ENCODE data around the gene ABCB6.

The ABCB6 gene

DNA sequence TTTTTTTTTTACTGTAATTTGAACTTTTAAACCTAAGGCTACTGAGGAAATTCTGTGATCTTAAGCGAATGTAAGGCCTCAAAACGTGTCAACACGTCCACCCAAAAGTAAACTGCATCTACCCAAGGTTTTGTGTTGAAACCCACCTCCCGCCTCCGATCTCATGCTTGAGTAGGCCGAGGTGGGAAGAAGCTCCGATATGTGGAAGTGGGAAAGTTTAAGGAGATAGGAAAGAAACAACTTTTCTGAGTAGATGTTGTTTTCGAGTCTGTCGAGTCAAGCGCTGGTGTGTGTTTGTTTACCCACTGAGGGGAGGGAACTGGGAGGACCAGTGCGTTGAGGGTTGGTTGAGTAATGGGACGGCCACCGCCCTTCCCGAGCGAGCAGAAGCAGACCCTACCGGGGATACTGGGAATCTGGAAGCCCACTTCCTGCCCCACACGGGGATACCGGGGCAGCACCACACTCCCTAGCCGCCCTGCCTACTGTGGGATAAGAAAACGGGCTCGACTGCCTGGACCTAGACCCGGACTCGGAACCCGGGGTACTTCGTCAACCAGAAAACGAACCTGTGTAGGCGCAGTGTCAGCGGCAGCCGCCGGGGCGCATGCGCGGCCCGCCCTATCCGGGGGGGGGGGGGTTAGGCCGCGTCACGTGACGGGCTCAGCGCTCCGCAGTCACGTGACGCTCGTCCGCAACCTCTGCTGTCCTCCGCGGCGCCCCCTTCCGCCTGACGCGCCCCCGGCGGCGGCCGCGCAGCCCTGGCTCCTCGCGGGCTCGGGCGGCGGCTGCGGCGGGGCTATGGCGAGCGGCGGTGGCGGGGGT lies 41.0 kb downstream of the ABCB6 start, which contains the start of gene RETREG2:
TSS of gene RETREG2 (plus strand) at position 724 of the 825 bp plus-strand sequence. CDS start at position 802, 78 bp downstream.
- peaks cover 6% of the 10 kb centered on the region; the same call in 1 of the 2 replicates for H3K4me1 ChIP-seq (ENCODE audit: control insufficient read depth, insufficient read depth, low read length)
- no peaks in the 10 kb centered on the region for H3K9me3 ChIP-seq (ENCODE audit: control insufficient read depth, insufficient read depth, low read depth, low read length)
- peak within 1 kb of the TSS; percentile 78 for H3K4me3 ChIP-seq (ENCODE audit: low read depth, low read length)
- peak within 1 kb of the TSS; percentile 79 for H3K27ac ChIP-seq (ENCODE audit: extremely low read depth, low read depth, low read length)
- peaks cover 4 to 57% of the 10 kb centered on the region in 2 experiments; a peak in 2 of 3 replicates for H3K36me3 ChIP-seq (ENCODE audit: control insufficient read depth in 2 of 2, insufficient read depth in 1 of 2, low read length in 2 of 2)
- POLR2A ChIA-PET = interaction anchor here (2.7 kb wide), 1 partner anchor 29 kb away, joined by 27 read pairs; the partner anchor contains the start of gene ZFAND2B
- CTCF ChIA-PET = interaction anchor here (0.6 to 1.2 kb wide), 2 partner anchors 67 to 116 kb away, joined by 3 read pairs; partner anchors contain the start of genes GLB1L and STK16
- no peak for TF ChIP-seq TSHZ1 (tag by site-specific recombination; IDR thresholded peaks at IDR 0.05; ENCODE audit: borderline replicate concordance)
- peak; percentile 38; the same call in 1 of the 2 replicates for TF ChIP-seq PRDM10 (tag by site-specific recombination; IDR thresholded peaks at IDR 0.05)
- no peak for TF ChIP-seq ZNF670 (tag by site-specific recombination; IDR thresholded peaks at IDR 0.05; ENCODE audit: low read depth)
- peak; percentile 65 for TF ChIP-seq ZNF341 (tag by site-specific recombination; IDR thresholded peaks at IDR 0.05; ENCODE audit: low read depth)
- no peak for TF ChIP-seq IKZF3 (tag by site-specific recombination; IDR thresholded peaks at IDR 0.05)
- peak; percentile 33; the same call in 1 of the 2 replicates for TF ChIP-seq ZNF10 (tag by site-specific recombination; IDR thresholded peaks at IDR 0.05)
- peak; percentile 59 for TF ChIP-seq SP3 (tag by site-specific recombination; IDR thresholded peaks at IDR 0.05)
- peak; percentile 76 for TF ChIP-seq KLF1 (tag by site-specific recombination; IDR thresholded peaks at IDR 0.05)
- TF ChIP-seq TRIM28 (IDR thresholded peaks at IDR 0.05; ENCODE audit: borderline replicate concordance, low read length) = 0 out of 2 replicates have a peak, but pooled peaks have one; percentile 33
- TF ChIP-seq, protein P1, sequence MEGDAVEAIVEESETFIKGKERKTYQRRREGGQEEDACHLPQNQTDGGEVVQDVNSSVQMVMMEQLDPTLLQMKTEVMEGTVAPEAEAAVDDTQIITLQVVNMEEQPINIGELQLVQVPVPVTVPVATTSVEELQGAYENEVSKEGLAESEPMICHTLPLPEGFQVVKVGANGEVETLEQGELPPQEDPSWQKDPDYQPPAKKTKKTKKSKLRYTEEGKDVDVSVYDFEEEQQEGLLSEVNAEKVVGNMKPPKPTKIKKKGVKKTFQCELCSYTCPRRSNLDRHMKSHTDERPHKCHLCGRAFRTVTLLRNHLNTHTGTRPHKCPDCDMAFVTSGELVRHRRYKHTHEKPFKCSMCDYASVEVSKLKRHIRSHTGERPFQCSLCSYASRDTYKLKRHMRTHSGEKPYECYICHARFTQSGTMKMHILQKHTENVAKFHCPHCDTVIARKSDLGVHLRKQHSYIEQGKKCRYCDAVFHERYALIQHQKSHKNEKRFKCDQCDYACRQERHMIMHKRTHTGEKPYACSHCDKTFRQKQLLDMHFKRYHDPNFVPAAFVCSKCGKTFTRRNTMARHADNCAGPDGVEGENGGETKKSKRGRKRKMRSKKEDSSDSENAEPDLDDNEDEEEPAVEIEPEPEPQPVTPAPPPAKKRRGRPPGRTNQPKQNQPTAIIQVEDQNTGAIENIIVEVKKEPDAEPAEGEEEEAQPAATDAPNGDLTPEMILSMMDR (tag by site-specific recombination; IDR thresholded peaks at IDR 0.05) = peak; percentile 20; the same call in 1 of the 2 replicates
- TF ChIP-seq ZEB2 (tag by site-specific recombination; IDR thresholded peaks at IDR 0.05) = 0 out of 2 replicates have a peak, but pooled peaks have one; percentile 55
- TF ChIP-seq ZBTB8A (tag by site-specific recombination; IDR thresholded peaks at IDR 0.05) = 0 out of 2 replicates have a peak, but pooled peaks have one; percentile 37
- peak; percentile 48; the same call in 1 of the 2 replicates for TF ChIP-seq ZNF629 (tag by site-specific recombination; IDR thresholded peaks at IDR 0.05)
- TF ChIP-seq PRDM1 (tag by site-specific recombination; IDR thresholded peaks at IDR 0.05) = peak; percentile 7; the same call in 1 of the 2 replicates
- peak; percentile 71 for TF ChIP-seq SP2 (tag by site-specific recombination; IDR thresholded peaks at IDR 0.05)
- peak; percentile 58; the same call in 1 of the 2 replicates for TF ChIP-seq KLF10 (tag by site-specific recombination; IDR thresholded peaks at IDR 0.05)
- peak; percentile 96 for TF ChIP-seq ZNF600 (tag by site-specific recombination; IDR thresholded peaks at IDR 0.05)
- TF ChIP-seq, protein P2, sequence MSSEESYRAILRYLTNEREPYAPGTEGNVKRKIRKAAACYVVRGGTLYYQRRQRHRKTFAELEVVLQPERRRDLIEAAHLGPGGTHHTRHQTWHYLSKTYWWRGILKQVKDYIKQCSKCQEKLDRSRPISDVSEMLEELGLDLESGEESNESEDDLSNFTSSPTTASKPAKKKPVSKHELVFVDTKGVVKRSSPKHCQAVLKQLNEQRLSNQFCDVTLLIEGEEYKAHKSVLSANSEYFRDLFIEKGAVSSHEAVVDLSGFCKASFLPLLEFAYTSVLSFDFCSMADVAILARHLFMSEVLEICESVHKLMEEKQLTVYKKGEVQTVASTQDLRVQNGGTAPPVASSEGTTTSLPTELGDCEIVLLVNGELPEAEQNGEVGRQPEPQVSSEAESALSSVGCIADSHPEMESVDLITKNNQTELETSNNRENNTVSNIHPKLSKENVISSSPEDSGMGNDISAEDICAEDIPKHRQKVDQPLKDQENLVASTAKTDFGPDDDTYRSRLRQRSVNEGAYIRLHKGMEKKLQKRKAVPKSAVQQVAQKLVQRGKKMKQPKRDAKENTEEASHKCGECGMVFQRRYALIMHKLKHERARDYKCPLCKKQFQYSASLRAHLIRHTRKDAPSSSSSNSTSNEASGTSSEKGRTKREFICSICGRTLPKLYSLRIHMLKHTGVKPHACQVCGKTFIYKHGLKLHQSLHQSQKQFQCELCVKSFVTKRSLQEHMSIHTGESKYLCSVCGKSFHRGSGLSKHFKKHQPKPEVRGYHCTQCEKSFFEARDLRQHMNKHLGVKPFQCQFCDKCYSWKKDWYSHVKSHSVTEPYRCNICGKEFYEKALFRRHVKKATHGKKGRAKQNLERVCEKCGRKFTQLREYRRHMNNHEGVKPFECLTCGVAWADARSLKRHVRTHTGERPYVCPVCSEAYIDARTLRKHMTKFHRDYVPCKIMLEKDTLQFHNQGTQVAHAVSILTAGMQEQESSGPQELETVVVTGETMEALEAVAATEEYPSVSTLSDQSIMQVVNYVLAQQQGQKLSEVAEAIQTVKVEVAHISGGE (tag by site-specific recombination; conservative IDR thresholded peaks at IDR 0.05; ENCODE audit: low read depth) = peak; percentile 71
- 0 out of 2 replicates have a peak, but pooled peaks have one; percentile 20 for TF ChIP-seq ZBTB10 (tag by site-specific recombination; IDR thresholded peaks at IDR 0.05)
- TF ChIP-seq KLF9 (tag by site-specific recombination; IDR thresholded peaks at IDR 0.05; ENCODE audit: low read depth) = peak; percentile 51; the same call in 1 of the 2 replicates
- TF ChIP-seq SP7 (tag by site-specific recombination; IDR thresholded peaks at IDR 0.05) = peak; percentile 57
